Left lobe of liver (tissue), 2 donors: ENCODE results near the gene OBSCN. TPM values are rescaled to one million over a fixed set of nuclear protein-coding genes. Genes with fewer than 3 reads are reported as not detected.
A peak's percentile ranks its signal among the peaks of the same experiment; 100 is the strongest.
"Not testable (repeated sequence)": the region's sequence is repeated elsewhere in the genome, so short reads cannot be mapped to it uniquely, and the experiment has no call there.

Experiments used
- ATAC-seq: fragments of 200-7000 bp; cut with Tn5 transposase; one replicate; pipeline ENCODE4 v1.9.1; 2020; ENCODE audit warnings: mild to moderate bottlenecking, moderate library complexity
- DNase-seq: peaks from one replicate; pipeline ENCODE4 v3.0.0-alpha.2; 2020; ENCODE audit warnings: low spot score
- total RNA-seq: library from RNA; stranded (reverse); gene quantifications from one replicate; pipeline ENCODE4 v1.2.1, GENCODE V29; 2021
- donor health status: DM: no; HTN: no; CAD: no; lungs with moderate emphysema.
- donor health status: DM: no; HTN: yes; CAD: no.

The OBSCN gene
- total RNA-seq, 1 donor from 2014 or later, result 3.1 TPM

- DNase-seq, result no peak
- ATAC-seq, result no peak
These were observed 4.6 kb downstream of the OBSCN start for GRCh38 chr1:228212415-228212965.

GRCh38 chr1:228212966-228213844, 5.4 kb downstream of the OBSCN start:
- ATAC-seq (peak; percentile 93), DNase-seq (peak; percentile 73)

GRCh38 chr1:228213917-228214808, 6.3 kb downstream of the OBSCN start:
- DNase-seq (no peak), ATAC-seq (no peak)

- DNase-seq, result no peak
- no peak for ATAC-seq
These were observed 7.2 kb downstream of the OBSCN start for GRCh38 chr1:228214921-228215662.

- DNase-seq, result no peak
- no peak for ATAC-seq
These were observed 7.8 kb downstream of the OBSCN start for GRCh38 chr1:228215663-228216116.

GRCh38 chr1:228216371-228217320, 8.8 kb downstream of the OBSCN start:
- DNase-seq (no peak), ATAC-seq (no peak)

- no peak for ATAC-seq
These were observed 9.9 kb downstream of the OBSCN start for GRCh38 chr1:228217551-228218344.

GRCh38 chr1:228218513-228219244, 10.8 kb downstream of the OBSCN start:
- ATAC-seq, result no peak
- no peak for DNase-seq

More at GRCh38 chr1:228217551-228218344, 9.9 kb downstream of the OBSCN start:
- no peak for DNase-seq

- DNase-seq, result no peak
- no peak for ATAC-seq
These were observed 11.6 kb downstream of the OBSCN start for GRCh38 chr1:228219245-228219961.

- ATAC-seq, result no peak
These were observed 12.3 kb downstream of the OBSCN start for GRCh38 chr1:228219962-228220780.

GRCh38 chr1:228221097-228221496, 13.3 kb downstream of the OBSCN start:
- ATAC-seq, DNase-seq: not testable (repeated sequence)

More at GRCh38 chr1:228219962-228220780, 12.3 kb downstream of the OBSCN start:
- DNase-seq, result no peak

- DNase-seq, result no peak
- no peak for ATAC-seq
These were observed 14.7 kb downstream of the OBSCN start for GRCh38 chr1:228222548-228222947.

- ATAC-seq, result no peak
- DNase-seq, result no peak
These were observed 16.6 kb downstream of the OBSCN start for GRCh38 chr1:228224198-228225164.

GRCh38 chr1:228225165-228225710, 17.4 kb downstream of the OBSCN start:
- no peak for DNase-seq
- no peak for ATAC-seq

- DNase-seq (peak; percentile 15), ATAC-seq (no peak)
These were observed 17.9 kb downstream of the OBSCN start for GRCh38 chr1:228225740-228226139.
